Adrenal gland (tissue), 5 donors: Measurements from ENCODE around the gene NALF2.

Experiments
- POLR2A ChIP-seq, 2 donors: fragments of 450-650 bp; IDR thresholded peaks; one replicate each; pipeline ENCODE4 v1.6.1; 2017; ENCODE audit warnings: antibody characterized with exemption in 2 of 2, mild to moderate bottlenecking in 2 of 2, moderate library complexity in 1 of 2
- TF ChIP-seq, protein P1 (sequence below), 6 experiments: fragments of 450-650 bp in 4 of 6; fragments of 200-600 bp in 2 of 6; sonication (generic) in 1 of 6; IDR thresholded peaks; 1 replicate in 5 of 6; 2 replicates in 1 of 6; pipeline versions ENCODE4 v1.5.1 to v1.8.0; 2016 to 2021; ENCODE audit warnings: antibody characterized with exemption in 6 of 6, mild to moderate bottlenecking in 2 of 6, moderate library complexity in 1 of 6
- donor health status: DM: no; HTN: no; CAD: no.

DNA sequence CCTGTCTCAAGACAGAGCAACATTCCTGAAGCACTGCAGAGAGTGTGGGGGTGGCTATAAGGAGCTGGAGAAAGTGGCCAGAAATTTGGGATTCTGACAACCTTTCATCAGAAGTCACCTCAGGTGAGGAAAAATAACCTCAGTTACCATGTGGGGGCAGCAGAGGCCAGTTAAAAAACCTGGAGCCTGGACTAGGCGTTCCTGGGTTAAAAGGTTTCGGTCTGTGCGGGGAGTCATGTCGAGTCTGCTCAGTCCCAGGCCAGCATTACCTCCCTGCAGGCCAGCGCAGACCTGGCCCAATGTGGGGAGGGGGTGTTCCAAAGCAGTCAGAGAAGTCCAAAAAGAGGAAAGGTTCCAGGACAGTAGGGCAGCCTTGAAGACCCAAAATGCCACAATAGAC is 10.9 kb upstream of the NALF2 start:
- TF ChIP-seq, protein P1, sequence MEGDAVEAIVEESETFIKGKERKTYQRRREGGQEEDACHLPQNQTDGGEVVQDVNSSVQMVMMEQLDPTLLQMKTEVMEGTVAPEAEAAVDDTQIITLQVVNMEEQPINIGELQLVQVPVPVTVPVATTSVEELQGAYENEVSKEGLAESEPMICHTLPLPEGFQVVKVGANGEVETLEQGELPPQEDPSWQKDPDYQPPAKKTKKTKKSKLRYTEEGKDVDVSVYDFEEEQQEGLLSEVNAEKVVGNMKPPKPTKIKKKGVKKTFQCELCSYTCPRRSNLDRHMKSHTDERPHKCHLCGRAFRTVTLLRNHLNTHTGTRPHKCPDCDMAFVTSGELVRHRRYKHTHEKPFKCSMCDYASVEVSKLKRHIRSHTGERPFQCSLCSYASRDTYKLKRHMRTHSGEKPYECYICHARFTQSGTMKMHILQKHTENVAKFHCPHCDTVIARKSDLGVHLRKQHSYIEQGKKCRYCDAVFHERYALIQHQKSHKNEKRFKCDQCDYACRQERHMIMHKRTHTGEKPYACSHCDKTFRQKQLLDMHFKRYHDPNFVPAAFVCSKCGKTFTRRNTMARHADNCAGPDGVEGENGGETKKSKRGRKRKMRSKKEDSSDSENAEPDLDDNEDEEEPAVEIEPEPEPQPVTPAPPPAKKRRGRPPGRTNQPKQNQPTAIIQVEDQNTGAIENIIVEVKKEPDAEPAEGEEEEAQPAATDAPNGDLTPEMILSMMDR (IDR thresholded peaks at IDR 0.05), result peak; percentile 33 to 64 (median 48)
- no peak for TF ChIP-seq POLR2A (IDR thresholded peaks at IDR 0.05)
